HG03565 (cell line): ENCODE data around the gene GRIA1.

Experiments
- ATAC-seq: cut with Tn5 transposase; IDR thresholded peaks from one replicate; pipeline ENCODE4 v1.9.1; 2021; ENCODE audit warnings: mild to moderate bottlenecking, moderate library complexity; ENCODE audit not compliant: unreplicated experiment

GRIA1 gene

DNA sequence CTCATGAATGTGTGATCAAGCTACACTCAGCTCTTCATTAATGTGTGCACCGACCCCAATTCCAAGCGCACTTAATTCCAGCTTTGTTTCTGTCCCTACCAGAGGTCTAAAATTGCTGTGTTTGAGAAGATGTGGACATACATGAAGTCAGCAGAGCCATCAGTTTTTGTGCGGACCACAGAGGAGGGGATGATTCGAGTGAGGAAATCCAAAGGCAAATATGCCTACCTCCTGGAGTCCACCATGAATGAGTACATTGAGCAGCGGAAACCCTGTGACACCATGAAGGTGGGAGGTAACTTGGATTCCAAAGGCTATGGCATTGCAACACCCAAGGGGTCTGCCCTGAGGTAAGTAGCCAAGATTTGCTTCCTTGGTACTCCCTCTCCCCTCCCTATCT, 279.6 kb downstream of the GRIA1 start:
- ATAC-seq = no peak

DNA sequence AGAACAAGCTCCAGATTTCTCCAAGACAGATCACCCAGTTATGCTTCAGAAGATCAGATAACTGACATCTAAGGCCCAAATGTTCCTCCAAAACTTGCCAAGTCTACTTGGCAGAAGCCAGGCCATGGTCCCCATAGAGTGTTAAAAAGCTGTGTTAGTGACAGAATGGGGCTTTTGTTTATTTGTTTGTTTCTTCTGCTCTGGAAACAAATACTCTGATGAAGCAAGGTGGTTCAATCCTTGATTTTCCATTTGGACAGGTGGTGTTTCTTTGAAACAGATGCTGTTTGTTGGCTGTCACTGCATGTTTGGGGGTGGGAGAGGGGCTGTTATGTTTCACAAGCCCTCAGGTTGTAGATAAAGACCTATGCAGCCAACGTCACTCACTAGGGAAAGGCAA, 284.2 kb downstream of the GRIA1 start:
- no peak for ATAC-seq

DNA sequence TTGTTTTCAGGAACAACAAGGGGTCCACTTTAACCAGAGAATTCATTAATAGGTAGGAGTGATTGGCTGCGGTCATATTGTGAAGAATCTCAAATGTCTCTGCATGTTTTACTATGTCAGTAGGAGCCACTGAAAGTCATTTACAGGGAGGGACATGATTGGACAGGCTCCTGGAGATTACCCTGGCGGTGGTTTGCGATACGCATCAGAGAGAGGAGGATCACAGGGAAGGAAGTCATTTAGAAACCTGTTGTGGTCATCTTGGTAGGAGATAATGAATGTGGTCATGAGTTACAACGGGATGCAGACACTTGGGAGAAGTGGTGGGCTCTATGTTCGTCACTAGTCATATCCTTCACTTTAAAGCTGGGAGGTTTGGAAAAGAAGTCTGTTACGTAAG, 285.5 kb downstream of the GRIA1 start:
- no peak for ATAC-seq

DNA sequence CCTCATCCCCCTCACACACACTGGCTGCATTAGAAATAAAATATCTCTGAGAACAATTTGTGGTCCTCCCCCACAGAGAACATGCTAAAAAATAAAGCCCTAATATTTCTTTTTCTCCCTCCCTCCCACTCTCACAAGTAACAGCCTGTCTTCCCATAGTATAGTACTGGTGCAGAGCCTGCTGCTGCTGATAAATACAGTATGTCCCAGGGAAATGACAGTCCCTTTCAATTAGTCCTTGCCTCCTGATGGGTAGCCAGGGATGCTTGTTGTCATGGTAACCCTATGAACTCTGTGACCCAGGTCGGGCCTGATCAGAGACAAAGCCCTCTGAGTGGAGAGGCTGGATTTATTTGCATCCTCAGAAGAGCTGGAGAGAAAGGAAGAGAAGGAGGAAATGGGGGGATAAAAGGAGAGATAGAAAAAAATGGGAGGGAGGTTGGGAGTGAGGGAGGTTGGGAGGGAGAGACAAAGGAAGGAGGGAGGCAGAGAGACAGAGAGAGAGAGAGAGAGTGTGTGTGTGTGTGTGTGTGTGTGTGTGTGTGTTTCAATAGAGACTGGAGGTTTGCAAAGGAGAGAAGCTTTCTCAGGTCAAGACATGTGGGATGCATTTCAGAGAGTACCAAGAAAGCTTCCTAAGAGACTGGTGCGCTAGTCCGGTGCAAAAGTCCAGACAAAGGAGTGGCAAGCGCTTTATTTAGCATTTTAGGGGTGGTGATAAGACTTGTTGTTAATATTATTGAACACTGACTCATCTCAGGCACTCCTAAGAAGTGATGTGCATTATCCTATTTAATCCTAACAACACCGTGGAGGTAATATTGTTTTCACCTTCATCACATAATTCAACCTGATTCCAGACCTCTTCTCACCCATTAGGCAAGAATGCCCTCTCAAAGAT, 287.5 kb downstream of the GRIA1 start:
- ATAC-seq = no peak

DNA sequence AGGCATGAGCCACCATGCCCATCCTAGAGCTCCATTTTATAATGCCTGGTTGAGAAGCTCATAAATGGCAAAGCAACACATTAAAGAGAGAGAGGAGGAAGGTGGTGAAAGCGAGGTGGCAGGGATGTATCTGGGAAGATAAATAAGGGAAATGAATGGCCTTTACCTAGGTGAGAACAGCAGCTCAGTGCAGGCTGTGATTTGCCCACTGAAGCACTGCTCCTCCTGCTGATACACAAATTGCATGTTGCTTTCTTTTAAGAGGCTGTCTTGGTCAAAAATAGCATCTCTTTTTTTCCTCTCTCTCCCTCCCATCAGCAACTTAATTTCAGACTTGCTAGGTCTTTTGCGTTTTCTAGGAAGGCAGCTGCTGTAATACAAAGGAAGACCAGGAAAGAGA, 289.4 kb downstream of the GRIA1 start:
- ATAC-seq = no peak

DNA sequence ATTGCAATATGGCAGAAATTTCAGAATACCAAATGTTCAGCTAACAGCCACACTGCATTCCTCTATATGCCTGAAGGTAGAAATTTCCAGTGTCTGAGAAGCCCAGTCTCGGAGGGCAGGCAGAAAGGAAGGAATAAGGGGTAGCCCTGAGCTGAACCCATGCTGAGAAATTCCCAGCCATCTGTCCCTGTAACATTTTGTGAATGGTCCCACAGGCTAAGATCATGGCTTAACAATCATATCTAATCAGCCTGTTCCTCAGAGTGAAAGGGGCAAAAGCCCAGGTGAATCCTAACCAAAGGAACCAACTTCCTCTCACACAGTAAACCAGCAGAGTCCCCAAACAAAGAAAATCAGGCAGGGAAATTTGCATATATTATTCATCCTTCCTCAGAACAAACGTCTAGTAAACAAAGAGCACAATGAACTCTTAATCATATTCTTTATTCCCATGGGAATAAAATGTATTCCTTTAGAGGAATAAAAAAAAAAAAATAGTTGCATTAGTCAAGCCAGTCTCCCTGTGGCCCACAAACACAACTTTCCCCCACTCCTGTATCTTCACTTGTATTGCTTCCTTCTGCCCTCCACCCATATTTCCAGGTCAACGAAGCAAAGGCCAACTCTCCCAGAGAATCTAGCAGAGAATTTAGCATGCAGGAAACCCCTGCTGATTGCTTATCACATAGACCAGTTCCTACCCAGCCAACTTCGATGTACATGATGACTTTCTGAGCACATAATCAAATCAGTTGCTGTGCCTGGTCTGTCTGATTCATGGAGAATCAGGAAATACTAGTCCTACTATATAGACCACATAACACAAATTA, 290.6 kb downstream of the GRIA1 start:
- ATAC-seq = no peak

DNA sequence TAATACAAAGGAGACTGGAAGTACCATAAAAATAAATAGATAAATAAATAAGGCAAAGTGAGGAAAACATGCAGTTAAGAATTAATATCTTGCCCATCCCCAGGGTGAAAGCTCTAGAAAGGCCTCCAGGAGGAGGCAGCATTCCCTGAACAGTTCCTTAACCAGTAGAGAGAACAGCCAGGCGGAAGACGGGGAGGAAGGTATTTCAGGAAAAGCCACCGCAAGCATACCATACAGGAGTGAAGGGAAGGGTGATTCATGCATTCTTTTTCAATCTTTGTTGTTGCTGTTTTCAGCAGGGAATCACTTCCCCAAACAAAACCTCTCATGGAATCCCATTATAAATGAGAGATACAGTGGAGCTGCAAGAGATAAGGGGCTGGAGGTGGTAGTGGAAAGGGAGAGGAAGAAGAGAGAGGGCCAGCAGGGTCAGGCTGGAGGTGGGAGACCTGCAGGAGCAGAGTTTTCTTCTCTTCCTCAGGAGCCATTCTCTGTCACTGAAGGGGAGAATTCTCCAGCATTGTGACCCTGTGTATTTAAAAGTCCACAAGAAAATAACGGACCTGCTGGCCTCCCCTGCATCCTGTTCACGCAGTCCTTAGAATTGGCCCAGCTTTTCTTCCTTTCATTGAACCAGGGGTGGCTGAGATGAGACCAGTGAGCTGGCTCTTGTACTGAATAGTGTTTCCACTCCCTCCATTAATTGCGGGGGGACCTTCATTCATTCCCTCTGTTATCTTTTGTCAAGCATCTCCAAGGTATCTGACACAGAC, 292.3 kb downstream of the GRIA1 start:
- no peak for ATAC-seq

DNA sequence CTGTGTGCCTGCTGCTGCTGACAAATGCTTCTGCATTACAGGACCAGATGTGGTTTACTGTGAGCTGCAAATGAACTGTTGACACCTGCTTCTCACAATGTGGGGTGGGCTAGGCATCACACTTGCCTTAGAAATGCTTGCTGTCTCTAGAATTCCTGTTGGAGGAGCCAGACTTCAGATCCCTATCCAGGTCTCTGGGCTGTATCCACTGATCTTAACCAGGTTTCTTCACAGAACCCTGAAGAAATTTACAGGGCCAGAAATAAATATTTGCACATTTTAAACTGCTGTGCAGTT, 292.8 kb downstream of the GRIA1 start:
- ATAC-seq = no peak

DNA sequence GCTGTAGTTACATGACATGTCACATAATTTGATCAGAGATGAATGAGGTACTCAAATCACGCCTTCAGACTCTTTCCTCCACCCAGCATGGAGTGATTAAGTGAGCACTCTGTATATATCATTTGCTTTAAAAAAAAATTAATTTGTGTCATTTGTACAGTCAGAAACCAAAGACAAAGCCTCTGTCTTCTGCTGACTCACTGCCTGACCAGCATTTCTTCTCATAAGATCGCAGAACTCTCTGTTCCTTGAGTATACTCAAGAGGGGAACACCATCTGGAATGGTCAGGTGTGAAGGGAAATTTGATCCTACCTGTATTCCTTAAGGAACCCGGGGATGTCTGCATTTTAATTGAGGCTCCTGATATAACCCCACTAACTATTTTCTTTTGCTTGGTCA, 293.8 kb downstream of the GRIA1 start:
- no peak for ATAC-seq

DNA sequence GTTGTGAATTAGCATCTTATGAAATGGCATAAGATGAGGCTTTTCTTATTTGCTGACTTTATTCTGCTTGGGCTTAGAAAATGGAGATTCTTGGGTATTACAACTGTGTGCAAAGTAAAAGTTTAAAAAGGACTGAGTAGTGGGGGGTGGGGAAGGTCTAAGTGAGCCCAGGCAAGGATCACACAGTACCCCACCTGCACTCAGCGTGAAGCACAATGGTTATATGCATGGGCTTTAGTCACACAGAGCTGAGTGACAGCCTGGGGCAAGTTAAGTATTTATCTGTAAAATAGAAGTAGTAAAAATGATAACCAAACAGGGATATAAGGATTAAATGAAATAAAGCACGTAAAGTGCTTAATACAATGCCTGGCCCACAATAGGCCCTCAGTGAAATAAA, 300.9 kb downstream of the GRIA1 start:
- ATAC-seq = no peak

DNA sequence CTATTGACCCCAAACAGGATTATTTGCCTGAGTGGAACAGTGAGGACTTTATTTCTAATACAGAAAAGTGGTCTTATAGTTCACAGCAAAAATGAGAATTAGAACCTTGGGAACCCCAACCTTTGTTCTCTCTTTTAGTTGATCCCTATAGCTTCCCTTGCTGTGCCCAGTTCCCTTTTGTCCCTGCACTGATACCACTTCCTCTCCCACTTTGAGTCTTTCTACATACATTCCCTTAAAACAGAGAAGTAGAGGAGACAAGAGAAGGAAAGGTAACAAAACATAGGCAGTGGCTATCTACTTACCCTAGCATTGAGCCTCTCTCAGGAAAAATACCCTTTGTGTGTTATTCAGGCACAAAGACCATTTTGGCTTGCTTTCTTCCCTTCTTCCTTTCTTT, 301.8 kb downstream of the GRIA1 start:
- no peak for ATAC-seq

DNA sequence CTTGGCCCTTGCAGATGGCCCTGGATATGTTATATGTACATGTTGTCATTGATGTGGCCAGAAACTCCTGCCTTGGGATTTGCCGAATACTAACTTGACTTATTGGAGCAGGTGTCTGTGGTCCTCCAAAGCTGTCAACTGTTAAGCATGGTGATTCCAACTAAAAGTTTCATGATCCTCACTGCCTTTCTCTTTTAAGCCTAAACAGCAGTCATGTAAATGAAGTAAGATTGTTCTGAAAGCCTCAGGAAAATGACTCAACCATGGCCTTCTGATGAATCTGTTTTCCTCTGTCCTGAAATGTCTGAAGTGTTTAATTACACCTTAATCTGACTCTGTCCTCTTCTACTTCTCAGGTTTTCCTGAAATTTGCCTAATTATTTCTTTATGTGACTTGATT, 303.2 kb downstream of the GRIA1 start:
- ATAC-seq = no peak

DNA sequence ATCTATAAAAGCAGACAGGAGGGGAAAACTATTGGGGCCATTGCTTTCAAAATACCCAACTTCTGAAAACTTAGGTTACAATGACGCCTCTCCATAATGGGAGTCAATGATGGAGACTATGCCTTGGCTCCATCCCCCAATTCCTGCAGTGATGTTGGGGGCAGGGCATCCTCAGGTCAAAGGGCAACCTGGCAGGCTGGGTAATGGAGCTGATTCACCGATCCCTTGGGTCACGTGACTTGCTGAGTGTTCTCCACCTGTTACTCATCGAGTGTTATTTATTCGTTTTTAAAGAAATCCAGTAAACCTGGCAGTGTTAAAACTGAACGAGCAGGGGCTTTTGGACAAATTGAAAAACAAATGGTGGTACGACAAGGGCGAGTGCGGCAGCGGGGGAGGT, 303.9 kb downstream of the GRIA1 start:
- ATAC-seq = no peak

DNA sequence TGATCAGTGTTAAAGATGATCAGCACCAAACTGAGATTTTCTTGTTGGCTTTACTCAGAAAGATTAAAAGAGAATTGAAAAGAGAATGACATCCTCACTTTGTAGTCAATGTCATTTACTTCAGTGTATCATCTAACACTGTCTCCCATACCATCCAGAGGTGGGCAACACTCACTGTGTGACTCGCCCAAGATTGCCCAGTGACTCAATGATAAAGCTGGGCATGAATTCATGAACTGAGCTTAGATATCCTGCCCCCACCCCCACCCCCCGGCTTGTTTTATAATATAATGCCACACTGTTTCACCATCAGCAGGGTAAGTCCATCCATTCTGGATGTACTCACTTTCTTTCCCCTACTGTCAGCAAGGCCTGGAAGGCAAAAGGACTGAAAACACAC, 306.1 kb downstream of the GRIA1 start:
- no peak for ATAC-seq

DNA sequence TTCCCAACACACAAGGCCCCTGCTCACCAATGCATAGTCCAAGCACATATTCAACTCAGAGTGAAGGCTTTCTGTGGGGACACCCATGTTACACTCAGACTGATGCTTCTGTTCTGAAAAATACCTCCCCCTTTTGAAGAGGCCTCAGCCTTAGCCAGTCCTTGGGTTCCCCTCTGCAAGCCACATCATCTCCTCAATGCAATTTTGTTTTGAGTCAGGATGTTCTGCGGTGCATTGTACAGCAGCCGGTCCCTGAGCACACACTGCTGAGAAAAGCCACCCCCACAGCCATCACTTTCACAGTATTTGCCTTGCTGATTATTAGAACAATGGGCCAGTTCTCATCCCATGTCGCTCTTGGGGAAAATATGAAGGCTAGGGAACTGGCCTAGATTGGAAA, 307.0 kb downstream of the GRIA1 start:
- peak; percentile 98 for ATAC-seq

DNA sequence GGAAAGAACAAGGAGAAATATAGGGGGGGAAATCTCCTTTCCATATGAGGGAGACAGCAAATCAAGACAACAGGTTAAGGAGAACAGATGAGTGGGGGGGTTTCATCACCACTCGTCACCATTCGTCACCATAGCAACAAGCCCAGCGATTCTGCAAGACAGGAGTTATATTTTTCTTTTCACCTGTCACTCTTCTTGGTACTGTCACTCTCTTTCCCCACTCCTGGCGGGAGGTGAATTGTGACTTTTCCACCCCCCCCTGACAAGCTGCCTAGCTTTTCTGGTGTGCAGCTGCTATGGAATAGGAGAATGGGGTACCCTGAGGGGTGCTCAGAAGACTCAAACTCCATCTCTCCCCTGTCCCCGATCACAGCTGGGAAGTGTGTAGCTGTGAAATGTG, 308.4 kb downstream of the GRIA1 start:
- ATAC-seq = no peak

DNA sequence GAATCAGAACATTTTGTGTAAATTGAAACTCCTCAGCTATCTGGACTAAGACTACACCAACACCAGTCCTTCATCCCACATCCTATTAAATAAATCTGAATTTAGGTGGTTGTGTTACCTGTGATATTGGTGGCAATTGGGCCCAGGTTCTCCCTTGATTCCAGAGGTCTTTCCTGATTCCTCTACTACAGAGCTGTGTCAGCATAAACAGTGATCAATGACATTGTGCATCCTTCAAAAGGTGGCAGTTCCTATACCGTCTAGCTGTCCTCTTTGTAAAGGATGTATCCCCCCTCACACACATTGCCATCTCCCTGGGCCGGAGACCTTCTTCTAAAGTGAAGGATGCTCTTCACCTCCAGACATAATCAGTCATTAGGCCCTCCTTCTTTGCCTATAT, 309.0 kb downstream of the GRIA1 start:
- no peak for ATAC-seq

DNA sequence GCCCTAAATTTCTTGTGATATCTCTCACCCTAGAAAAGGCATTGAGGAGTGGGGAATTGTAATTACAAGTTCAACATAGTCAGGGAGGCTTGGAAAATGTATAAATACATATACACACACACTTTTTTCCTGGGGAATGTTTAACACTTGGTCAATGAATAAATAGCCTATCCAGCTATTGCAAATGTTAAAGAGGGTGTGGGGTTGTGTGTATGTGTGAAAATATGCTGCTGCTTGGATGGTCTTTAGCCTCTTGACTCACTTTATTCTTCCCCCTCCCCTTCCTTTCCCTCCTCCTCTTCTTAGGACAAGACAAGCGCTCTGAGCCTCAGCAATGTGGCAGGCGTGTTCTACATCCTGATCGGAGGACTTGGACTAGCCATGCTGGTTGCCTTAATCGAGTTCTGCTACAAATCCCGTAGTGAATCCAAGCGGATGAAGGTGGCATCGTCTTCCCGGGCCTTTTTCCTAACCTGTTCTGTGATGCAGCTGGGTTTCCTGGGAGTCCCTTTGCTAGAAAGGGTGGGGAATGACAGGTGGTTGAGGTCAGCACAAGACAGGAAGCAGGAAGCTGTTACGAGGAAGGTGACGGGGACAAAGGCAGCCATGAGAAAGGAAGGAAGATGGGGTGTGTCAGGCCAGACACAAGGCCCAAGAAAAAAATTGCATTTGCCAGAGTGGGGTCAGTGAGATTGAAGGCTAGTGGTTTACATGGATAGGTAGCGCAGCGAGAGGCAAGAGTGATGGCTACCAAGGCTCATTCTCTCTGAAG, 311.8 kb downstream of the GRIA1 start:
- ATAC-seq = no peak

DNA sequence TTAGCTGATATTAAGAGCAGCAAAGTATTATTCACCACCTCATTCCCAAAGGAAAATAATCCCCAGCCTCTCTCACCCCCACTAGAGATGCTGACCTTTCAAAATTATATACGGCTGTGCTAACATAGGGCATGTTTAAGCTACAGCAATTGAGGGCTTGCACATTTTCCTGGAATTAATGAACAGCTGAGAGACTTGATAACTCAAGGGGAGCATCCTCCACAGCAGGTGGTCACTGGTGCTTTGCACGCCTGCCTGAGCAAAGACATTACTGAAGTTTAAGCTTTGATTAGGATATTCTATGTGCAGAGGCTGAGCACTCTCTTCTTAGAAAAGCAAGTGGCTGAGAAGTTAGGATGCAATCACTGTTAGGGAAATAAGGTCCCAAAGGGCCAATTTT, 317.3 kb downstream of the GRIA1 start:
- no peak for ATAC-seq

DNA sequence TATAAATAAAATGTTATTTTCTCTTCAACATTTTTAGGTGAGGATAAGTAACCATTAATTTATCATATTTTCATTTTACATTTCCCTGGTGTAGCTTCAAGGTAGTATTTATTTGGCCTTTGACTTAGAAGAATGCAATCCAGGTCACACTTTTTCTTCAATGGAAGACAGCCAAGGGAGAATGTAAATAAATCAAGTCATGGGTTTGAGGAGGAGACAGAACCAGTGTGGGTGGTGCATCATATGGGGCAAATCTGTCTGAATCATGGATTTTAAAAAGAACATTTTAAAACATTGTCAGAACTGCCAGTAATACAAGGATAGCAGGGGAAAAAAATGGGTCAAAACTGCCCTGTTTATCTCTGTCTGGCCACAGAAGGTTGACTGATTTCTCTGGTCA, 318.7 kb downstream of the GRIA1 start:
- no peak for ATAC-seq

DNA sequence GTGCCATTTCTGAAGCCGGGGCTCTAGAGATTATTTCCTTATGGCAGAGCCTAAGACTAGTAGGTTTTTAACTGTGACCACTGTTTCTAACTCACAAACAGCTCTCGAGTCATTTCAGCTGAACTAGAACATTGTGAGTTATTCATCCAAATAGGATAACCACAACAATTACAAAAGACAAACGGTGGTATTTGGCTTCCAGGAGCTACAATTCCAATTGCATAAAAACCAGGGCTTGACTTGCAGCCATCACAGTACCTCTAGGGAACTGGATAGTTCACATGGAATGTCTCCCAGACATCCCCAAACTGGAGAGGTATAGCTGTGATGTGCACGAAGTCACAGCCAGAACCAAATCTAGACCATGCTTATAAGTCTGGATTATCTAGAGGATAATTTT, 323.4 kb downstream of the GRIA1 start:
- no peak for ATAC-seq
